ENCODE data around the gene ING4. TPM values are rescaled to one million over a fixed set of nuclear protein-coding genes. Genes with fewer than 3 reads are reported as not detected.

ING4 gene
- total and polyA plus RNA-seq, 2 of the 13 experiments (the other 11 are each of a cell fraction or from before 2014, with no cell fraction given) = 14.4 to 32.4 TPM

DNA sequence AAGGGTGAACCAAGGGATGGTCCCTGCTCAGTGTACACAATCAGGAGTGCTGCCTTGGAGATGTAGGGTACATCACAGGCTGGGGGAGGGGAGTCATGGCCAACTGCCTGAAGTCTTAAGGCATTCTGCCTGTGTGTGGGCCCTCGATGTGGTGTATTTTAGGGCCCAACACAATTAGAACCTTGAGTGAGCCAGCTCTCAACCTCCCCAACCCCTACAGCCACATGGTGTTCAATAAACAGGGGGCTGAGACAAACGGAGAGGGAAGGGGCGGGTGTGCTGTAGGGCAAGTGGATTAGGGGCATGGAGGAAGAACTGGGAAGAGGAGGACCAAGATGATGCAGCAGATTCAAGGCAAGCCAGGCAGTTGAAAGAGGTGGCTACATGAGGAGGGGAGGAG lies 47.1 kb downstream of the ING4 start:
- in situ Hi-C loops (cut with HindIII; ENCODE audit: extremely low pct_ligation_motif_present, low pct_unique_long_range_greater_than_20kb) = loop anchor here (5.0 kb wide), 1 partner anchor 81 kb away; no protein-coding TSS in a partner anchor
- 30% methylated on average over 3 of the region's 3 CpGs for WGBS (ENCODE audit: low lambda C conversion rate)
- Histone ChIP-seq H3K4me1 (ENCODE audit: insufficient read depth, low read length) (peaks cover 38% of the 10 kb centered on the region), H3K4me3 (replicated peaks in 1 of 3; ENCODE audit: insufficient read depth in 1 of 3, low read depth in 2 of 3, low read length in 3 of 3) (no peak overlapping the region), H3K27ac (ENCODE audit: extremely low read length, insufficient read depth, low read length) (no peak overlapping the region), H3K36me3 (replicated peaks in 1 of 2; ENCODE audit: control insufficient read depth in 1 of 2, insufficient read depth in 2 of 2, low read length in 2 of 2) (no peaks in the 10 kb centered on the region), H4K20me1 (ENCODE audit: insufficient read depth, low read length) (no peaks in the 10 kb centered on the region), H3K4me2 (ENCODE audit: low read depth, low read length) (no peak overlapping the region; the same call in 1 of the 2 replicates), H3K9ac (ENCODE audit: insufficient read depth, low read depth, low read length) (no peak overlapping the region), H3K27me3 (ENCODE audit: control insufficient read depth in 1 of 2, insufficient read depth in 2 of 2, low read length in 2 of 2) (no peaks in the 10 kb centered on the region), H2AFZ (ENCODE audit: low read length) (no peak overlapping the region), H3K79me2 (ENCODE audit: insufficient read depth, low read length) (no peaks in the 10 kb centered on the region), H3K9me3 (ENCODE audit: low read length) (no peaks in the 10 kb centered on the region)
- no peak for FAIRE-seq
- no TSS peak for BruUV-seq (replicated peaks)
- no peak for DNase-seq (ENCODE audit: low spot score)
- TF ChIP-seq ZNF335 (CRISPR knock-in tag; IDR thresholded peaks at IDR 0.05) (no peak), HOXA7 (CRISPR knock-in tag; IDR thresholded peaks at IDR 0.05) (no peak), ZNF75D (CRISPR knock-in tag; IDR thresholded peaks at IDR 0.05; ENCODE audit: borderline replicate concordance) (no peak), IRX3 (CRISPR knock-in tag; IDR thresholded peaks at IDR 0.05; ENCODE audit: borderline replicate concordance, low read depth) (no peak), ZBTB38 (CRISPR knock-in tag; IDR thresholded peaks at IDR 0.05) (no peak), PHF21A (CRISPR knock-in tag; IDR thresholded peaks at IDR 0.05) (no peak), MZF1 (CRISPR knock-in tag; IDR thresholded peaks at IDR 0.05; ENCODE audit: borderline replicate concordance) (no peak), MYNN (CRISPR knock-in tag; IDR thresholded peaks at IDR 0.05; ENCODE audit: low read depth) (no peak), TBX2 (CRISPR knock-in tag; IDR thresholded peaks at IDR 0.05; ENCODE audit: borderline replicate concordance) (no peak), JARID2 (CRISPR knock-in tag; IDR thresholded peaks at IDR 0.05; ENCODE audit: insufficient replicate concordance) (no peak), ARID2 (CRISPR knock-in tag; IDR thresholded peaks at IDR 0.05; ENCODE audit: borderline replicate concordance) (no peak), KDM2A (CRISPR knock-in tag; IDR thresholded peaks at IDR 0.05; ENCODE audit: borderline replicate concordance, low read depth) (no peak), ATM (IDR thresholded peaks at IDR 0.05; ENCODE audit: borderline replicate concordance) (no peak)
- TF ChIP-seq, protein P1, sequence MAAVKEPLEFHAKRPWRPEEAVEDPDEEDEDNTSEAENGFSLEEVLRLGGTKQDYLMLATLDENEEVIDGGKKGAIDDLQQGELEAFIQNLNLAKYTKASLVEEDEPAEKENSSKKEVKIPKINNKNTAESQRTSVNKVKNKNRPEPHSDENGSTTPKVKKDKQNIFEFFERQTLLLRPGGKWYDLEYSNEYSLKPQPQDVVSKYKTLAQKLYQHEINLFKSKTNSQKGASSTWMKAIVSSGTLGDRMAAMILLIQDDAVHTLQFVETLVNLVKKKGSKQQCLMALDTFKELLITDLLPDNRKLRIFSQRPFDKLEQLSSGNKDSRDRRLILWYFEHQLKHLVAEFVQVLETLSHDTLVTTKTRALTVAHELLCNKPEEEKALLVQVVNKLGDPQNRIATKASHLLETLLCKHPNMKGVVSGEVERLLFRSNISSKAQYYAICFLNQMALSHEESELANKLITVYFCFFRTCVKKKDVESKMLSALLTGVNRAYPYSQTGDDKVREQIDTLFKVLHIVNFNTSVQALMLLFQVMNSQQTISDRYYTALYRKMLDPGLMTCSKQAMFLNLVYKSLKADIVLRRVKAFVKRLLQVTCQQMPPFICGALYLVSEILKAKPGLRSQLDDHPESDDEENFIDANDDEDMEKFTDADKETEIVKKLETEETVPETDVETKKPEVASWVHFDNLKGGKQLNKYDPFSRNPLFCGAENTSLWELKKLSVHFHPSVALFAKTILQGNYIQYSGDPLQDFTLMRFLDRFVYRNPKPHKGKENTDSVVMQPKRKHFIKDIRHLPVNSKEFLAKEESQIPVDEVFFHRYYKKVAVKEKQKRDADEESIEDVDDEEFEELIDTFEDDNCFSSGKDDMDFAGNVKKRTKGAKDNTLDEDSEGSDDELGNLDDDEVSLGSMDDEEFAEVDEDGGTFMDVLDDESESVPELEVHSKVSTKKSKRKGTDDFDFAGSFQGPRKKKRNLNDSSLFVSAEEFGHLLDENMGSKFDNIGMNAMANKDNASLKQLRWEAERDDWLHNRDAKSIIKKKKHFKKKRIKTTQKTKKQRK (IDR thresholded peaks at IDR 0.05; ENCODE audit: low read length) = no peak
- TF ChIP-seq, protein P2, sequence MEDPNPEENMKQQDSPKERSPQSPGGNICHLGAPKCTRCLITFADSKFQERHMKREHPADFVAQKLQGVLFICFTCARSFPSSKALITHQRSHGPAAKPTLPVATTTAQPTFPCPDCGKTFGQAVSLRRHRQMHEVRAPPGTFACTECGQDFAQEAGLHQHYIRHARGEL (CRISPR knock-in tag; IDR thresholded peaks at IDR 0.05) = no peak
- ChIA-PET CTCF (ENCODE audit: low intra/inter-chr PET ratio, low total read pairs) (no interaction called here), POLR2A (interaction anchor here (0.8 kb wide), 1 partner anchor 74 kb away, joined by 4 read pairs; the partner anchor contains the start of gene ZNF384)
- intact Hi-C loops (cut with micrococcal nuclease; ENCODE audit: unreplicated experiment) = loop anchor here (2.0 to 10.0 kb wide), 4 partner anchors 47 to 209 kb away; partner anchors contain the start of genes GPR162, ING4, P3H3 and ZNF384
- no peak for ATAC-seq
